C1 segment of cervical spinal cord (tissue), 14 donors: ENCODE measurements around the gene GLDC.
A peak's percentile ranks its signal among the peaks of the same experiment; 100 is the strongest.

Experiments used
- DNase-seq, 14 donors: peaks; one replicate each; lab custom pipeline; 2025; lab: John Stamatoyannopoulos, UW

Gene GLDC

DNA sequence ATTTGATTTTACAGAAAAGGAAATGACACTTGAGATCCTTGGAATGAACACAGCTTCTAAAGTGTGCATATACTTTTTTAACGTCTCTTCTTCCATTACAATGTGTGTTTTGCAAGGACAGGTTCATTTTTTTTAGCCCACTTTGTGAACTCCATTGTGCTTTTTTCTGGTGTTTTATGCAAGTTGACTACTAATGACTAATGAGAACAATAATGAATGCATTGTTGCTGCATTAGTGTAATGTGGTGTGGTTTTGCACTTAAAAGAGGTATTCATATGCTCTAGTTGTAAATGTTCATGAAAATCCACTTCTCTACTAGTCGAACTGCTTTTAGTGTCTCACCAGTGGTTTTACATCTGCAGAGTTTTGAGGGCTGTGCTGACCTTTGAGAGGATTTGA lies 139.0 kb downstream of the GLDC start:
- DNase-seq, result no peak

DNA sequence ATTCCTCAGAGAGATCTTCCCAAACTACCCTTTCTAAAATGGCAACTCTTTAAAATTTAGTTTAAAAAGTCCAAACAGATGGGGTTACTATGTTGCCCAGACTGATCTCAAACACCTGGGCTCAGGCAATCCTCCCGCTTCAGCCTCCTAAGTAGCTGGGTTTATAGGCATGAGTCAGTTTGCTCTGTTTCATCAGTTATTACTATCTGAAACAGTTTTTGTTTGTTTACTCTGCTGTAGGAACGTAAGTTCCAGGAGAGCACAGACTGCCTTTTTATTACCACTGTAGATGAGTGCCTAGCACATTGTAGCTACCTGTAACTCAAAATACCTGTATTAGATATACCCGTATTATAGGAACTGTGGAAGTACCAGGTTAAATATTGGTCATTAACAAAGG lies 143.1 kb downstream of the GLDC start:
- no peak for DNase-seq

DNA sequence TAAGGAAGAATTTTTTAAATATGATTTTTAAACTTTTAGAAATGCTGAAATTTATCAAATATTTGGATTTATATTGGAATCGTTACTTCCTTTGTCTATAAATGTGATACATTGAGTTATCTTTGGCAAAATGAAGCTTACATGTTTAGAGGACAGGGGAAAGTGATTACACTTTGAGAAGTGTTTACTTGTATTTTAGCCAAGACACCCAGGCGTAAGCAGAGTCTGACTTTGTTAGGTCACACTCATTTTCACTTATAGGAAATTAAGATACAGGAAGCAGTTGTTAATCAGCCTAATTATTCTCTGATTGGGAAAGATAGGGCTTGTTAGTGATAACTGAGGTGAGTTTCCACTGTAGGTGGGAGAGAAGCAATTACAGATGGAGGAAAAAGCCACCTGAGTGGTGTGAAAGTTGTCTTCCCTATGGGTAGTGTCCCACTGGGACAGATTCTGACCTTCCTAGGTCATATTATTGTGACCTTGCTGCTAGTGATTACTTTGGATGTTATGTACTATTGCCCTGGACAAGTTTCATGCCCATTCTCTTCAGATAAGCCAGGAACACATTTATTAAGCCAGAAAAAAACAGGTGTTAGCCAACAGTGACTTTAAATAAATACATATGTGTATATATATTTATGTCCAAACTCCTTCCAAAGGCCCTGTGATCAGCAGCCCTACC lies 143.9 kb downstream of the GLDC start:
- no peak for DNase-seq

DNA sequence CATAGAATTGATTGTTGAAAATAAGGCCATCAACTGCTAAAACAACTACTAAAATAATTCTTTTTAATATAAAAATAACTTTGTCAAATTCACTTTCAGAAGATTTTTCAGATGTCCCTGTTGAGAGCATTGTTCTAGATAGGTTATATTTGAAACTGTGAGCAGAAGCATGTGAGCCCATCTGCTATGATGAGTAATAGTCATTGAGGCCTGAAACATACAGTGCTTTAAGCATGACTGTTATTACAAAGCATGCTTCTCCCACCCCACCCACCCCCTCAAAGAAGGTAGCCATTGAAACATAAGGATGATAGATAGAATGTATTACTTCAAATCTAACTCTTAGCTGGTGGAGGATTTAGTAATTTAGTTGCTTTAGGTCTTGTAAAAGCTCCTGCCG lies 146.5 kb downstream of the GLDC start:
- DNase-seq, result no peak

DNA sequence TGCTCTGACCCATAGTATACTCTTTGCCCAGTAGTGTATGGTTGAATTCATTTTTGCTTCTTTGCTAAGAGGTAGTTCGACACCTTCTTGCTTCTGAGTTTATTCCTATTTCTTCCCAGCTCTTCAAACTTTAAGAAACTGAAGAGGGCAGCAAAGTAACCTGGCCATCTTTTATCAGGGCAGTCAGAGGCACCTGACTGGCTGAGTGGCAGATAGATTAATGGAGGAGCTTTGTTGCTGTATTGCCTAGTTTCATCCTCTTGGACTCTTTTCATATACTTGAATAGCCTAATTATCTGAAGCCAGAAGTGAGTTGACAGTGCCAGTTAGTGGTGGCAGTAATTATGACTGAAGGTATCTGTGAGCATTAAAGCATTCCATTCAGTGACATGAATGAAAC lies 150.1 kb downstream of the GLDC start:
- no peak for DNase-seq

DNA sequence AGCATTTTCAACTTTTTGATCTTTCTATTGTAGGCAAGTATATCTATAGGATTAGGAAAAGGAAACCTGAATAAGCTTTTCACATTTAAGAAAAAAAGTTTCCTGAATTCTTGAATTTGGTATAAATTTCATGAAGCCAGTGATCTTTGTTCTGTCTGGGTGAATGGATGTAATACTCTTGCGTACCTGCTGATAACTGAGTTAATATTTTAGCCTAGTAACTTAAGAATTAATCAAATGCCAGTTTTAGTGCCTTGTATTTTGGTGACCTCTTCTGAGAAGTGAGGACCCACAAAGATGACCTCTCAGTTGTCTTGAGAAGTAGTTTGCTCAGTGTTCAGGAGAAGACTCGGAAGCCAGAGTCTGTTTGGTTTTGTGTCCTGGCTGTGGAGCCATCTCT lies 154.7 kb downstream of the GLDC start:
- DNase-seq, result no peak

DNA sequence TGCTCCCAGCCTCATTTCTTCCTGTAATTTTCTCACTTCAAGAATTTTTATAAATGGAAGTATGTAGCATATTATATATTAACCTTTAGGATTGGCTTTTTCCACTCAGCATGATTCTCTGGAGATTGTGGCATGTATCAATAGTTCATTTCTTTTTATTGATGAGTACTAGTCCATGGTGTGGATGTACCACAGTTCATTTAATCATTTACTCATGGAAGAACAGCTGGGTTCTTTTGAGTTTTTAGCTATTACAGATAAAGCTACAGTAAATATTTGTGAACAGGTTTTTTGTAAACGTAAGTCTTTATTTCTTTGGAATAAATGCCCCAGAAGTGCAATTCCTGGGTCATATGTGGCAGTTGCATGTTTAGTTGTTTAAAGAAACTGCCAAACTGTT lies 156.4 kb downstream of the GLDC start:
- DNase-seq, result no peak

DNA sequence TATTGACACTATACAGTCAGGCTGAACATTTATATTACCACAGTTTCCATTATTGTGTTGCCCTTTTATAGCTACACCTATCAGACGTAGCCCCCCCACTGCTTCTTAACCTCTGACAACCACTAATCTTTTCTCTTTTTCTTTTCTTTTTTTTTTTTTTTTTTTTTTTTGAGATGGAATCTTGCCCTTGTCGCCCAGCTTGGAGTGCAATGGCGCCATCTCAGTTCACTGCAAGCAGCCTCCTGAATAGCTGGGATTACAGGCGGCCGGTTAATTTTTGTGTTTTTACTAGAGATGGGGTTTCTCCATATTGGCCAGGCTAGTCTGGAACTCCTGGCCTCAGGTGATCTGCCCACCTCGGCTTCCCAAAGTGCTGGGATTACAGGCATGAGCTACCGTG lies 157.1 kb downstream of the GLDC start:
- DNase-seq, result no peak

DNA sequence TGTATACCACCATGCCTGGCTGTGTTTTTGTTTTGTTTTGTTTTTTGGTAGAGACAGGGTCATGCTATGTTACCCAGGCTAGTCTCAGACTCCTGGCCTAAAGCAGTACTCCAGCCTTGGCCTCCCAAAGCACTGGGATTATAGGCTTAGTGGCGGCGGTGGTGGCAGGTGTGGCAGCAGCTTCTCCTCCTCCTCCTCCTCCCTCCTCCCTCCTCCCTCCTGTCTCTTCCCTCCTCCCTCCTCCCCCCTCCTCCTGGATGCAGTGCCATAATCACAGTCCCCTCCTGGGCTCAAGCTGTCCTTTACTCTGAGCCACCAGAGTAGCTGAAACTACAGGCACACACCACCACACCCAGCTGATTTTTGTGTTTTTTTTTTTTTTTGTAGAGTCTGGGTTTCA lies 161.3 kb downstream of the GLDC start:
- peak in 1 of 14 donors; percentile 54 for DNase-seq
